Right lung (tissue), 5 donors: ENCODE measurements around the gene MPDU1. TPM values are rescaled to one million over a fixed set of nuclear protein-coding genes. Genes with fewer than 3 reads are reported as not detected.

Experiments
- polyA plus RNA-seq, 5 donors: library from polyadenylated mRNA; unstranded; fragments of 120-200 nt; gene quantifications; one replicate each; pipeline versions ENCODE4 v1.2.1 to v1.2.3, GENCODE V29; 2013; ENCODE audit warnings: inconsistent platforms in 1 of 5, low replicate concordance in 1 of 5; ENCODE audit not compliant: insufficient read length in 5 of 5, insufficient read depth in 1 of 5

The MPDU1 gene
- polyA plus RNA-seq, 5 donors = 83.2 to 98.1 (median 93.5) TPM

Other genes with a start within 250 kb of the MPDU1 start
- gene ACAP1, start 247.3 kb upstream of the MPDU1 start, polyA plus RNA-seq = 1 to 10 TPM; 5.5 to 9.9 (median 7.5) TPM
- gene KCTD11, start 231.7 kb upstream of the MPDU1 start, polyA plus RNA-seq = 10 to 100 TPM in 3 of 5 donors, 1 to 10 TPM in 2; 9.6 to 13.9 (median 10.3) TPM
- not detected for gene TMEM95, start 228.7 kb upstream of the MPDU1 start, polyA plus RNA-seq
- 1 to 10 TPM; 5.1 to 6.8 (median 6.7) TPM for gene TNK1, start 202.8 kb upstream of the MPDU1 start, polyA plus RNA-seq
- gene PLSCR3, start 189.3 kb upstream of the MPDU1 start, polyA plus RNA-seq = 10 to 100 TPM; 39.3 to 74.6 (median 57.6) TPM
- gene TMEM256, start 179.8 kb upstream of the MPDU1 start, polyA plus RNA-seq = 10 to 100 TPM; 67.5 to 86.1 (median 74.5) TPM
- 10 to 100 TPM; 22.6 to 36.3 (median 31.7) TPM for gene NLGN2, start 176.0 kb upstream of the MPDU1 start, polyA plus RNA-seq
- gene SPEM1, start 163.5 kb upstream of the MPDU1 start, polyA plus RNA-seq = not detected
- not detected for gene SPEM2, start 158.2 kb upstream of the MPDU1 start, polyA plus RNA-seq
- not detected for gene SPEM3, start 155.0 kb upstream of the MPDU1 start, polyA plus RNA-seq
- 1 to 10 TPM; 2.1 to 3.2 (median 2.4) TPM for gene TMEM102, start 148.4 kb upstream of the MPDU1 start, polyA plus RNA-seq
- gene FGF11, start 144.3 kb upstream of the MPDU1 start, polyA plus RNA-seq = 1 to 10 TPM; 1.4 to 2.5 (median 1.9) TPM
- 10 to 100 TPM in 3 of 5 donors, 1 to 10 TPM in 2; 9.0 to 14.8 (median 10.5) TPM for gene CHRNB1, start 138.8 kb upstream of the MPDU1 start, polyA plus RNA-seq
- gene ZBTB4, start 104.2 kb upstream of the MPDU1 start, polyA plus RNA-seq = 10 to 100 TPM; 36.6 to 52.9 (median 43.8) TPM
- gene SLC35G6, start 102.4 kb upstream of the MPDU1 start, polyA plus RNA-seq = under 1 TPM; 0.15 to 0.40 (median 0.35) TPM
- gene POLR2A, start 99.5 kb upstream of the MPDU1 start, polyA plus RNA-seq = 100 to 1,000 TPM in 1 of 5 donors, 10 to 100 TPM in 4; 79.6 to 127 (median 89.6) TPM
- 10 to 100 TPM; 20.1 to 40.5 (median 31.3) TPM for gene TNFSF12, start 34.8 kb upstream of the MPDU1 start, polyA plus RNA-seq
- gene TNFSF13, start 25.1 kb upstream of the MPDU1 start, polyA plus RNA-seq = 10 to 100 TPM; 16.2 to 23.2 (median 17.2) TPM
- 10 to 100 TPM; 61.1 to 72.4 (median 70.5) TPM for gene SENP3, start 21.9 kb upstream of the MPDU1 start, polyA plus RNA-seq
- gene CD68, start 4.2 kb upstream of the MPDU1 start, polyA plus RNA-seq = 10 to 100 TPM; 30.7 to 40.7 (median 32.3) TPM
- 1 to 10 TPM; 1.4 to 2.5 (median 1.8) TPM for gene SOX15, start 6.2 kb downstream of the MPDU1 start, polyA plus RNA-seq
- 10 to 100 TPM; 33.0 to 43.8 (median 38.6) TPM for gene FXR2, start 31.0 kb downstream of the MPDU1 start, polyA plus RNA-seq
- 10 to 100 TPM; 70.6 to 93.8 (median 86.2) TPM for gene SAT2, start 44.0 kb downstream of the MPDU1 start, polyA plus RNA-seq
- gene SHBG, start 46.3 kb downstream of the MPDU1 start, polyA plus RNA-seq = 1 to 10 TPM; 1.1 to 2.0 (median 1.2) TPM
- 10 to 100 TPM; 20.5 to 31.5 (median 25.5) TPM for gene ATP1B2, start 67.1 kb downstream of the MPDU1 start, polyA plus RNA-seq
- 10 to 100 TPM; 68.9 to 88.2 (median 78.4) TPM for gene TP53, start 103.6 kb downstream of the MPDU1 start, polyA plus RNA-seq
- 10 to 100 TPM; 10.3 to 17.5 (median 13.3) TPM for gene WRAP53, start 104.6 kb downstream of the MPDU1 start, polyA plus RNA-seq
- 10 to 100 TPM; 28.2 to 37.8 (median 32.1) TPM for gene EFNB3, start 121.3 kb downstream of the MPDU1 start, polyA plus RNA-seq
- gene DNAH2, start 133.9 kb downstream of the MPDU1 start, polyA plus RNA-seq = 1 to 10 TPM; 1.1 to 3.8 (median 2.1) TPM